ENCODE results near the gene CDKAL1.

DNA sequence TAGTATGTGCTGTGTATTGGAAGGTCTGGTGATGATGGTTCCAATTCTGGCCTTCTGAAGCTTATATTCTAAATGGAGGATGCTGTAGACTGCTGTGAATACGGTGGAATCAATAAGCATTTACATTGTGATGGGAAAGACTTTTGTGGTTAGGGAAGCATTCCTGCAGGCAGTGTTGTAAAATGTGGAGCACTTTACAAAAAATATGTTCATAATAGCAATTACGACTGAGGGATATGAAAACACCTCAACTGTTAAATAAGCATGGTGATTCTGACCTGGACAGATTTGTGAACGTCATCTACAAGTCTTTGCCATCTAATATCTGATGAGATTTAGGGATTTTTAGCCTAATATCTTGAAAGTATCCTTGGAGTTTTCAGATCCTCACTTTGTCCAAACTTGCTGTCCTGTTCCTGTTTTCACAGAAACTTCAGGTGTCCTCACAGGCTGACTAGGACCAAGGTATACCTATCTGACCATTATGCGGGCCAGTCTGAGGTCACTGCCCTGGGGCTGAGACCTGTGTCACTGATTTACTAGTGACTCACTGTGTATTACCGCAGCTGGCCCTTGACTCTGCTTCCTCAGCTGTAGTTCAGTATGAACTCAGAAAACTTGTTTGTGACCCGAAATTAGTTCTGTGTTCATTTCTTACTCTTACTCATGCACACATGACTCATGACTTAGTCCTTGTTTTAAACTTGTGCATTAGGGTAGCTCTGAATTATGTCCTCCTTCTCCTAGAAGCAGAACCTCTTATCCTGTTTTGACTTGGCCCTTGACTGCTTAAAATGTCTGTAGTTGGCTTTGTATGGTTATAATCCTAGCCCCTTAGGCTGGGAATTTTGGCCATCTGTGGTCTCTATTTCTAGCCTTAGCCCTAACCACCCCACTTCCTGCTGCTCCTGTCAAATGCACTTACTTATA, 343.0 kb downstream of the CDKAL1 start:
- no peak for TF ChIP-seq EP300 (IDR thresholded peaks at IDR 0.05)
- TF ChIP-seq, protein P1, sequence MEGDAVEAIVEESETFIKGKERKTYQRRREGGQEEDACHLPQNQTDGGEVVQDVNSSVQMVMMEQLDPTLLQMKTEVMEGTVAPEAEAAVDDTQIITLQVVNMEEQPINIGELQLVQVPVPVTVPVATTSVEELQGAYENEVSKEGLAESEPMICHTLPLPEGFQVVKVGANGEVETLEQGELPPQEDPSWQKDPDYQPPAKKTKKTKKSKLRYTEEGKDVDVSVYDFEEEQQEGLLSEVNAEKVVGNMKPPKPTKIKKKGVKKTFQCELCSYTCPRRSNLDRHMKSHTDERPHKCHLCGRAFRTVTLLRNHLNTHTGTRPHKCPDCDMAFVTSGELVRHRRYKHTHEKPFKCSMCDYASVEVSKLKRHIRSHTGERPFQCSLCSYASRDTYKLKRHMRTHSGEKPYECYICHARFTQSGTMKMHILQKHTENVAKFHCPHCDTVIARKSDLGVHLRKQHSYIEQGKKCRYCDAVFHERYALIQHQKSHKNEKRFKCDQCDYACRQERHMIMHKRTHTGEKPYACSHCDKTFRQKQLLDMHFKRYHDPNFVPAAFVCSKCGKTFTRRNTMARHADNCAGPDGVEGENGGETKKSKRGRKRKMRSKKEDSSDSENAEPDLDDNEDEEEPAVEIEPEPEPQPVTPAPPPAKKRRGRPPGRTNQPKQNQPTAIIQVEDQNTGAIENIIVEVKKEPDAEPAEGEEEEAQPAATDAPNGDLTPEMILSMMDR (IDR thresholded peaks at IDR 0.05) = no peak
- TF ChIP-seq POLR2A (IDR thresholded peaks at IDR 0.05; ENCODE audit: low read depth) = no peak
- no peak for TF ChIP-seq POLR2AphosphoS5 (IDR thresholded peaks at IDR 0.05)

Measured in esophagus muscularis mucosa (tissue), 4 donors.